ENCODE results near the gene LPP. TPM values are rescaled to one million over a fixed set of nuclear protein-coding genes. Genes with fewer than 3 reads are reported as not detected.

The LPP gene
- total RNA-seq, 1 donor from 2014 or later, result 218 TPM

- Histone ChIP-seq H3K4me3 (ENCODE audit: low read depth, low read length) (no peak overlapping the region), H3K36me3 (ENCODE audit: control insufficient read depth, insufficient read depth, low read length) (no peaks in the 10 kb centered on the region), H3K27me3 (ENCODE audit: control insufficient read depth, insufficient read depth, low read length) (no peaks in the 10 kb centered on the region)
- TF ChIP-seq, protein P1, sequence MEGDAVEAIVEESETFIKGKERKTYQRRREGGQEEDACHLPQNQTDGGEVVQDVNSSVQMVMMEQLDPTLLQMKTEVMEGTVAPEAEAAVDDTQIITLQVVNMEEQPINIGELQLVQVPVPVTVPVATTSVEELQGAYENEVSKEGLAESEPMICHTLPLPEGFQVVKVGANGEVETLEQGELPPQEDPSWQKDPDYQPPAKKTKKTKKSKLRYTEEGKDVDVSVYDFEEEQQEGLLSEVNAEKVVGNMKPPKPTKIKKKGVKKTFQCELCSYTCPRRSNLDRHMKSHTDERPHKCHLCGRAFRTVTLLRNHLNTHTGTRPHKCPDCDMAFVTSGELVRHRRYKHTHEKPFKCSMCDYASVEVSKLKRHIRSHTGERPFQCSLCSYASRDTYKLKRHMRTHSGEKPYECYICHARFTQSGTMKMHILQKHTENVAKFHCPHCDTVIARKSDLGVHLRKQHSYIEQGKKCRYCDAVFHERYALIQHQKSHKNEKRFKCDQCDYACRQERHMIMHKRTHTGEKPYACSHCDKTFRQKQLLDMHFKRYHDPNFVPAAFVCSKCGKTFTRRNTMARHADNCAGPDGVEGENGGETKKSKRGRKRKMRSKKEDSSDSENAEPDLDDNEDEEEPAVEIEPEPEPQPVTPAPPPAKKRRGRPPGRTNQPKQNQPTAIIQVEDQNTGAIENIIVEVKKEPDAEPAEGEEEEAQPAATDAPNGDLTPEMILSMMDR (IDR thresholded peaks at IDR 0.05; ENCODE audit: insufficient read depth, low read length, poor library complexity, severe bottlenecking), result no peak
- DNase-seq (ENCODE audit: low read depth), result no peak
Observed at GRCh38 chr3:188199386-188199785, 45.4 kb downstream of the LPP start.

DNA sequence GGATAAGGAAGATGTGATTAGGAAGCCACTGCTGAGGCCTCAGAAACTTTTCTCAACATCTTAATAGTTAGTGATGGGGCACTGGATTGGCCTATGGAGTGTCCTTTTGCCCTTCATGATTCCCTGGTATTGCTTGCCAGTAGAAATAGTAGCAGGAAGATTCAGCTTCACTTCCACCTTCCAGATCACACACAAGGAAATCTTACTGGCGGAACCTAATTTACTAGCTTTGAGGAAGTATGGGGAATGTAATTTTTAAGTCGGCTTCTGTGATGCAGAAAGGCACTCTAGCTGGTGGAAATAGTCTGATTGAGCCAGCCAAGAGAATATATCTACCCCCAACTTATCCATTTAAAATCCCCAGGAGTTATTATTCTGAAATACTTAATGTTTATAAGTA lies 46.5 kb downstream of the LPP start:
- TF ChIP-seq, protein P1 (IDR thresholded peaks at IDR 0.05; ENCODE audit: insufficient read depth, low read length, poor library complexity, severe bottlenecking), result no peak
- Histone ChIP-seq H3K36me3 (ENCODE audit: control insufficient read depth, insufficient read depth, low read length) (no peaks in the 10 kb centered on the region), H3K4me3 (ENCODE audit: low read depth, low read length) (no peak overlapping the region), H3K27me3 (ENCODE audit: control insufficient read depth, insufficient read depth, low read length) (no peaks in the 10 kb centered on the region)
- DNase-seq (ENCODE audit: low read depth), result no peak

- no peaks in the 10 kb centered on the region for H3K36me3 ChIP-seq (ENCODE audit: control insufficient read depth, insufficient read depth, low read length)
- no peak overlapping the region for H3K4me3 ChIP-seq (ENCODE audit: low read depth, low read length)
- DNase-seq (ENCODE audit: low read depth), result no peak
- H3K27me3 ChIP-seq (ENCODE audit: control insufficient read depth, insufficient read depth, low read length), result no peaks in the 10 kb centered on the region
- TF ChIP-seq, protein P1 (IDR thresholded peaks at IDR 0.05; ENCODE audit: insufficient read depth, low read length, poor library complexity, severe bottlenecking), result no peak
Observed at GRCh38 chr3:188202358-188203138, 48.6 kb downstream of the LPP start.

GRCh38 chr3:188204526-188204925 lies 50.6 kb downstream of the LPP start:
- TF ChIP-seq, protein P1 (IDR thresholded peaks at IDR 0.05; ENCODE audit: insufficient read depth, low read length, poor library complexity, severe bottlenecking), result no peak
- H3K4me3 ChIP-seq (ENCODE audit: low read depth, low read length), result no peak overlapping the region
- H3K27me3 ChIP-seq (ENCODE audit: control insufficient read depth, insufficient read depth, low read length), result no peaks in the 10 kb centered on the region
- no peaks in the 10 kb centered on the region for H3K36me3 ChIP-seq (ENCODE audit: control insufficient read depth, insufficient read depth, low read length)
- DNase-seq (ENCODE audit: low read depth), result no peak

GRCh38 chr3:188205992-188206416 lies 52.0 kb downstream of the LPP start:
- Histone ChIP-seq H3K27me3 (ENCODE audit: control insufficient read depth, insufficient read depth, low read length) (no peaks in the 10 kb centered on the region), H3K4me3 (ENCODE audit: low read depth, low read length) (no peak overlapping the region), H3K36me3 (ENCODE audit: control insufficient read depth, insufficient read depth, low read length) (no peaks in the 10 kb centered on the region)
- DNase-seq (ENCODE audit: low read depth), result no peak
- TF ChIP-seq, protein P1 (IDR thresholded peaks at IDR 0.05; ENCODE audit: insufficient read depth, low read length, poor library complexity, severe bottlenecking), result peak; percentile 24

- TF ChIP-seq, protein P1 (IDR thresholded peaks at IDR 0.05; ENCODE audit: insufficient read depth, low read length, poor library complexity, severe bottlenecking), result no peak
- no peak for DNase-seq (ENCODE audit: low read depth)
- H3K4me3 ChIP-seq (ENCODE audit: low read depth, low read length), result no peak overlapping the region
- H3K27me3 ChIP-seq (ENCODE audit: control insufficient read depth, insufficient read depth, low read length), result no peaks in the 10 kb centered on the region
- H3K36me3 ChIP-seq (ENCODE audit: control insufficient read depth, insufficient read depth, low read length), result no peaks in the 10 kb centered on the region
Observed at GRCh38 chr3:188206787-188207186, 52.8 kb downstream of the LPP start.

Measured in kidney epithelial cell (primary cell).